ENCODE measurements around the gene RAPGEF2. TPM values are rescaled to one million over a fixed set of nuclear protein-coding genes. Genes with fewer than 3 reads are reported as not detected.

RAPGEF2 gene
- total and polyA plus RNA-seq, 2 experiments from 2014 or later: 8.4 to 79.3 TPM

DNA sequence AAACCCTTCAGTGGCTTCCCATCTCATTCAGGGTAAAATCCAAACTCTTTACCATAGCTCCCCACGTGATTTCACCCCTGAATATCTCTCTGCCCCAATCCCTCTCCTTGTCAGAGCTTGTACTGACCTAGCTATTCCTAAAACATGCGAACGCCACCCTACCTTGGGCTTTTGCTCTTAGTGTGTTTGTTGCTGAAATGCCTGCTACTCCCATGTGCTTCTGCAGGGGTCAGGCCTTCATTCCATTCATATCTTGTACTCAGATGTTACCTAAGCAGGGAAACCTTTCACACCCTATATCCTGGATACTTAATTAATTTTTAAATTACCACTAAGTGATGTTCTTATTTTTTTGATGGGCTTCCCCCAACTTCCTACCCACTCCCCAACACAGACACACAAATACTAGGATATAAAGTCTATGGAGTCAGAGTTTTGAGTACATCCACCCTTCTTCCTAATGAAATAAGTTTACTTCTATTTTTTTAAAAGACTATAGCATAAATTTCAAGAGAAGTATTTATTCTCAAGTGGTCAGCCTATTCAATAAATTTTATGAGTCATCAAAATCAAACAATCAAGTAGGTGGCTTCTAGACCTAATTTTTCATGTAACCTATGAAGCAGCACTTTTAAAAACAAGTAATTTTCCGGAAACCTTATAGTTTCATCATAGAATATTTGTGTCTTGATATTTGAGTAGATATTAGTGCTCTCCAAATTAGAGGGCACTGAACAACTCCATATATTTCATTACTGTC lies 189.4 kb downstream of the RAPGEF2 start:
- TF ChIP-seq CTCF (IDR thresholded peaks at IDR 0.05; ENCODE audit: poor library complexity) (peak; percentile 3), EZH2 (IDR thresholded peaks at IDR 0.05; ENCODE audit: borderline replicate concordance) (no peak)
- no peak overlapping the region for H3K4me2 ChIP-seq

DNA sequence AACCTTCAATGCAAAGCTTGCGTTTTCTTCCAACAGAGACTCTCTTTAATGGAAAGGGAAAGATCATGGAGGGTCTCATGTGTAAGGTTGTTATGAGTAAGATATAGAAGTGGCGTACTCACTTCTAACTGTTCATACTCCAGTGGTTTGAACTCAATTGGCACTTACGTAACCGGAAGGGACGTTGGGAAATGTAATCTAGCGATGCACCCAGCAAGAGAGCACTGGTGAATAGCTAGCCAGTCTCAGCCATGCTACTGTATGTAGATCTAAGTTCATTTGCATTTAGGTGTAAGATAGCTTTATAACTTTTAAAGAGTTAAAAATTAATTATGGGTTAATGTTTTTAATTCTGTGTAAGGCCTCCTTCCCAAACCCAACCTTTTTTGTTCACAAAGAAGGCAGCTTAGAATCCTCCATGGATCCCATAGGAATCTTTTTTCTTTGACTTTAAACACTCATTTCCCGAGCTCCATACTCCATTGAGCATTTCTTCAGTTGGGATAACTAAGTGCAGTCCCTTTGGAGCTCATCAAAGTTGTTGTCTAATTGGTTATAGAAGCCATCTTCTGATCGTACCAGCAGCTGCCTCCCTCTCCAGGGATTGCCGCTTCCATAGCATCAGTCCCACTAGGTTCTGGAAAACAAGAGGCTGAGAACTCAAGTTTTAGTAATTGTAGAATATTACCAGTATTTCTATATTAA lies 191.1 kb downstream of the RAPGEF2 start:
- no peak overlapping the region for H3K4me2 ChIP-seq

More for the DNA sequence above, 189.4 kb downstream of the RAPGEF2 start:
- Histone ChIP-seq H3K9me3 (ENCODE audit: low read depth) (no peaks in the 10 kb centered on the region), H3K9me2 (replicated peaks; ENCODE audit: insufficient read depth) (no peaks in the 10 kb centered on the region), H3K4me1 (ENCODE audit: insufficient read depth) (no peaks in the 10 kb centered on the region), H3K36me3 (replicated peaks; ENCODE audit: insufficient read depth, low read depth) (no peaks in the 10 kb centered on the region), H4K20me1 (ENCODE audit: insufficient read depth, poor library complexity, severe bottlenecking) (no peaks in the 10 kb centered on the region), H3K4me3 (no peak overlapping the region), H2AFZ (no peak overlapping the region), H3K79me2 (peaks cover 21% of the 10 kb centered on the region), H3K27me3 (no peaks in the 10 kb centered on the region), H3K27ac (no peak overlapping the region)
- DNase-seq (ENCODE audit: low spot score): no peak
- WGBS (ENCODE audit: low lambda C conversion rate, missing lambda C conversion rate): 93% methylated on average over 4 of the region's 4 CpGs

GRCh38 chr4:159296061-159296460 lies 193.2 kb downstream of the RAPGEF2 start:
- DNase-seq (ENCODE audit: low spot score): no peak
- Histone ChIP-seq H3K36me3 (replicated peaks; ENCODE audit: insufficient read depth, low read depth) (no peaks in the 10 kb centered on the region), H3K4me3 (no peak overlapping the region), H3K27me3 (no peaks in the 10 kb centered on the region), H3K9me2 (replicated peaks; ENCODE audit: insufficient read depth) (no peaks in the 10 kb centered on the region), H3K79me2 (peaks cover 10% of the 10 kb centered on the region), H3K4me1 (ENCODE audit: insufficient read depth) (no peaks in the 10 kb centered on the region), H4K20me1 (ENCODE audit: insufficient read depth, poor library complexity, severe bottlenecking) (no peaks in the 10 kb centered on the region), H3K4me2 (no peak overlapping the region), H2AFZ (no peak overlapping the region), H3K9me3 (ENCODE audit: low read depth) (no peaks in the 10 kb centered on the region), H3K27ac (no peak overlapping the region)
- no peak for TF ChIP-seq EZH2 (IDR thresholded peaks at IDR 0.05; ENCODE audit: borderline replicate concordance)

More for the DNA sequence above, 191.1 kb downstream of the RAPGEF2 start:
- H2AFZ ChIP-seq: no peak overlapping the region
- no peaks in the 10 kb centered on the region for H4K20me1 ChIP-seq (ENCODE audit: insufficient read depth, poor library complexity, severe bottlenecking)
- H3K79me2 ChIP-seq: peaks cover 16% of the 10 kb centered on the region
- no peaks in the 10 kb centered on the region for H3K4me1 ChIP-seq (ENCODE audit: insufficient read depth)
- no peaks in the 10 kb centered on the region for H3K9me2 ChIP-seq (replicated peaks; ENCODE audit: insufficient read depth)
- H3K4me3 ChIP-seq: no peak overlapping the region
- no peaks in the 10 kb centered on the region for H3K27me3 ChIP-seq
- DNase-seq (ENCODE audit: low spot score): no peak
- 97% methylated on average over 9 of the region's 9 CpGs for WGBS (ENCODE audit: low lambda C conversion rate, missing lambda C conversion rate)
- H3K9me3 ChIP-seq (ENCODE audit: low read depth): no peaks in the 10 kb centered on the region
- no peak overlapping the region for H3K27ac ChIP-seq
- H3K36me3 ChIP-seq (replicated peaks; ENCODE audit: insufficient read depth, low read depth): no peaks in the 10 kb centered on the region
- TF ChIP-seq EZH2phosphoT487 (IDR thresholded peaks at IDR 0.05; ENCODE audit: low read depth, severe bottlenecking, unreplicated experiment): no peak
- no peak for TF ChIP-seq EZH2 (IDR thresholded peaks at IDR 0.05; ENCODE audit: borderline replicate concordance)
- no peak for TF ChIP-seq CTCF (IDR thresholded peaks at IDR 0.05; ENCODE audit: poor library complexity)

DNA sequence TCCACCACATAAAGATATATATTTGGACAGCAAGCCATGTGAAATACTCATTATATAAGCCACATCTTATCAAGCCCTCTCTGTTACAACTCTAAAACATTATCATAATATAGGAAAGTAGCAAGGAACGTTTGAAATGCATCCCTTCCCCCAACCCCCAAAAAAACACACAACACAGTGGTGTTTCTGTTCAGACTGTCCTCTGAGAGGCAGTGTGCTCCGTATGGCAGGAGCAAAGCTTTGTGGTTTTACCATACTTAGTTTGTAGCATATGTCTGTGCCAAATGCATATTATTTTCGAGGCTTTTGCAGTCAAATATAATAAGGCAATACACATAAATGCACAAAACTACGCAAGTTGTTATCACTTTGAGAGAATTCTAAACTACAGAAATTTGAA lies 194.2 kb downstream of the RAPGEF2 start:
- no peaks in the 10 kb centered on the region for H3K9me2 ChIP-seq (replicated peaks; ENCODE audit: insufficient read depth)
- no peak overlapping the region for H3K4me3 ChIP-seq
- no peak overlapping the region for H3K4me2 ChIP-seq
- peaks cover 7% of the 10 kb centered on the region for H3K79me2 ChIP-seq
- H3K27me3 ChIP-seq: no peaks in the 10 kb centered on the region
- TF ChIP-seq EZH2 (IDR thresholded peaks at IDR 0.05; ENCODE audit: borderline replicate concordance) (no peak), EZH2phosphoT487 (IDR thresholded peaks at IDR 0.05; ENCODE audit: low read depth, severe bottlenecking, unreplicated experiment) (no peak), CTCF (IDR thresholded peaks at IDR 0.05; ENCODE audit: poor library complexity) (no peak)
- DNase-seq (ENCODE audit: low spot score): no peak
- no peaks in the 10 kb centered on the region for H3K4me1 ChIP-seq (ENCODE audit: insufficient read depth)
- no peak overlapping the region for H3K27ac ChIP-seq
- no peak overlapping the region for H2AFZ ChIP-seq
- H3K9me3 ChIP-seq (ENCODE audit: low read depth): no peaks in the 10 kb centered on the region
- no peaks in the 10 kb centered on the region for H3K36me3 ChIP-seq (replicated peaks; ENCODE audit: insufficient read depth, low read depth)
- WGBS (ENCODE audit: low lambda C conversion rate, missing lambda C conversion rate): 77% methylated on average over 4 of the region's 4 CpGs
- H4K20me1 ChIP-seq (ENCODE audit: insufficient read depth, poor library complexity, severe bottlenecking): no peaks in the 10 kb centered on the region

All from hepatocyte (in vitro differentiated cells).